HUES64 (cell line): ENCODE data around the gene MFAP3.

Experiments
- H3K27ac ChIP-seq: 2 replicates; pipeline ENCODE4 v1.7.0; 2013; ENCODE audit warnings: low read depth, low read length, inconsistent platforms
- H3K27me3 ChIP-seq: 2 replicates; pipeline ENCODE4 v1.6.1; 2013; ENCODE audit warnings: mild to moderate bottlenecking, low read length; ENCODE audit not compliant: insufficient read depth
- H3K36me3 ChIP-seq: 2 replicates; pipeline ENCODE4 v1.6.1; 2013; ENCODE audit warnings: mild to moderate bottlenecking, low read length; ENCODE audit not compliant: insufficient read depth
- H3K4me1 ChIP-seq: 2 replicates; pipeline ENCODE4 v1.6.1; 2013; ENCODE audit warnings: mild to moderate bottlenecking, low read length, moderate library complexity; ENCODE audit not compliant: insufficient read depth
- H3K4me3 ChIP-seq: 2 replicates; pipeline ENCODE4 v1.5.1; 2013; ENCODE audit warnings: mild to moderate bottlenecking, low read length, moderate library complexity
- H3K9ac ChIP-seq: 2 replicates; pipeline ENCODE4 v1.6.1; 2013; ENCODE audit warnings: mild to moderate bottlenecking, low read depth, low read length
- H3K9me3 ChIP-seq: 2 replicates; pipeline ENCODE4 v1.6.1; 2013; ENCODE audit warnings: low read depth, low read length; ENCODE audit not compliant: insufficient read depth
- WGBS: fragments of 150-250, 120-280 bp; methylation state at CpG from one replicate; pipeline ENCODE4 v1.1.7; 2013; ENCODE audit warnings: missing lambda C conversion rate; 5-methylcytosine and 5-hydroxymethylcytosine counted together

MFAP3 gene

GRCh38 chr5:154092356-154093141, 53.8 kb downstream of the MFAP3 start:
- WGBS = 72% methylated on average over 5 of the region's 5 CpGs
- no peaks in the 10 kb centered on the region for H3K9me3 ChIP-seq
- no peaks in the 10 kb centered on the region for H3K27me3 ChIP-seq
- H3K9ac ChIP-seq = no peak overlapping the region
- no peak overlapping the region for H3K4me3 ChIP-seq
- no peak overlapping the region for H3K27ac ChIP-seq
- peaks cover 17% of the 10 kb centered on the region for H3K4me1 ChIP-seq
- H3K36me3 ChIP-seq = no peaks in the 10 kb centered on the region

GRCh38 chr5:154093142-154093532, 54.4 kb downstream of the MFAP3 start:
- no peaks in the 10 kb centered on the region for H3K36me3 ChIP-seq
- H3K4me3 ChIP-seq = no peak overlapping the region
- no peaks in the 10 kb centered on the region for H3K9me3 ChIP-seq
- no peak overlapping the region for H3K27ac ChIP-seq
- peaks cover 13% of the 10 kb centered on the region for H3K4me1 ChIP-seq
- 82% methylated on average over 2 of the region's 2 CpGs for WGBS
- H3K9ac ChIP-seq = no peak overlapping the region
- H3K27me3 ChIP-seq = no peaks in the 10 kb centered on the region

DNA sequence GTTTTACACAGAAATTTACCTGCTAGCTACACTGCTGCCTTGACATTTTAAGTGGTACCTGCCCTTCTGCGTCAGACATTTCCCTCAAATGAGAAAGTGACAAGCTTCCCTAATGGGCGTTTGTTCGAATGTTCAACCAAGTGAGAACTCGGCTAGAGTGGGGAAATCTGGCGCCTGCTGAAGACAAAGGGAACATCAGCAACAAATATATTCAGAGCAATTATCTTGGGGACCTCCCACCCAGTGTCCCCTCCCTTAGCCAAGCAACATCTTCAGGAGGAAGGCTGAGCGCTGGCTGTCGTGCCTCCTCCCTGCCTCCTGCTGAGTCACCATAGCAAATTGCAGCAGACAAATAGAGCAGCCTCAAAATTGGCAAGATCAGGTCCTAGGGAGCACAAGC, 57.1 kb downstream of the MFAP3 start:
- 60% methylated on average over 7 of the region's 7 CpGs for WGBS

GRCh38 chr5:154097031-154097430, 58.3 kb downstream of the MFAP3 start:
- Histone ChIP-seq H3K9me3 (no peaks in the 10 kb centered on the region), H3K27me3 (no peaks in the 10 kb centered on the region), H3K4me3 (no peak overlapping the region), H3K36me3 (no peaks in the 10 kb centered on the region), H3K4me1 (peaks cover 7% of the 10 kb centered on the region), H3K9ac (no peak overlapping the region), H3K27ac (no peak overlapping the region)
- WGBS = 61% methylated on average over 2 of the region's 2 CpGs

More for the DNA sequence above, 57.1 kb downstream of the MFAP3 start:
- H3K4me3 ChIP-seq = no peak overlapping the region
- H3K4me1 ChIP-seq = peaks cover 13% of the 10 kb centered on the region
- H3K9me3 ChIP-seq = no peaks in the 10 kb centered on the region
- H3K27ac ChIP-seq = no peak overlapping the region
- no peak overlapping the region for H3K9ac ChIP-seq
- H3K36me3 ChIP-seq = no peaks in the 10 kb centered on the region
- no peaks in the 10 kb centered on the region for H3K27me3 ChIP-seq

DNA sequence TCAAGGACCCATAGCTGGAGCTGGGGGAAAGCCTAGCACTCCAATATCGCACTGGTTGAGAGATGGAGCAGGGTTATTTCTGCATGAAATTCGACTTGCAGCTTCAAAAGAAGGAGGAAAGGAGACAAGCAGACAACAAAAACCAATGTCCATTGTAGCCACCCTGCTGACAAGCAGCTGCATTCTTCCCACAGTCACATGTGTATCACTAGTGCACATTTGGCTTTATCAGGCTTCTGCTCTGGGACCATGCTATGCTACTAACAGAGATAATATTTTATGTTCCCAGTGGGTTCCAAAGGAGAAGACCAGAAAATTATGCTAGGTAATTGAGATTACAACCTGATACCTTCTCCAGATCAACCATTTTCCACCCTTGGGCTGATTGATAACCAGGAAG, 59.7 kb downstream of the MFAP3 start:
- H3K9me3 ChIP-seq = no peaks in the 10 kb centered on the region

GRCh38 chr5:154101184-154101583, 62.4 kb downstream of the MFAP3 start:
- no peak overlapping the region for H3K4me3 ChIP-seq
- H3K36me3 ChIP-seq = no peaks in the 10 kb centered on the region
- H3K9me3 ChIP-seq = no peaks in the 10 kb centered on the region
- no peak overlapping the region for H3K9ac ChIP-seq
- H3K27ac ChIP-seq = no peak overlapping the region
- no peaks in the 10 kb centered on the region for H3K4me1 ChIP-seq
- no peaks in the 10 kb centered on the region for H3K27me3 ChIP-seq
- WGBS = 96% methylated on average over 1 of the region's 1 CpG

More for the DNA sequence above, 59.7 kb downstream of the MFAP3 start:
- Histone ChIP-seq H3K36me3 (no peaks in the 10 kb centered on the region), H3K4me1 (no peaks in the 10 kb centered on the region), H3K27ac (no peak overlapping the region), H3K4me3 (no peak overlapping the region), H3K27me3 (no peaks in the 10 kb centered on the region), H3K9ac (no peak overlapping the region)
- WGBS = 78% methylated on average over 2 of the region's 2 CpGs

GRCh38 chr5:154103233-154103632, 64.5 kb downstream of the MFAP3 start:
- Histone ChIP-seq H3K9me3 (no peaks in the 10 kb centered on the region), H3K4me1 (peaks cover 13% of the 10 kb centered on the region), H3K9ac (no peak overlapping the region), H3K27ac (no peak overlapping the region), H3K4me3 (no peak overlapping the region), H3K36me3 (no peaks in the 10 kb centered on the region), H3K27me3 (no peaks in the 10 kb centered on the region)
- 85% methylated on average over 4 of the region's 4 CpGs for WGBS
